ENCODE measurements around the gene NAB2.
A peak's percentile ranks its signal among the peaks of the same experiment; 100 is the strongest.
"Not testable (repeated sequence)": the region's sequence is repeated elsewhere in the genome, so short reads cannot be mapped to it uniquely, and the experiment has no call there.

NAB2 gene

GRCh38 chr12:57116580-57117281, 27.8 kb downstream of the NAB2 start:
- no peak for DNase-seq

- peak; percentile 72 for DNase-seq
These were observed 29.9 kb downstream of the NAB2 start for GRCh38 chr12:57118711-57119271.

- DNase-seq, result no peak
These were observed 30.6 kb downstream of the NAB2 start for GRCh38 chr12:57119294-57120085.

GRCh38 chr12:57120718-57121117, 31.8 kb downstream of the NAB2 start:
- not testable (repeated sequence) for DNase-seq

GRCh38 chr12:57123813-57124212, 34.9 kb downstream of the NAB2 start:
- DNase-seq, result no peak

- peak; percentile 77 for DNase-seq
These were observed 35.5 kb downstream of the NAB2 start for GRCh38 chr12:57124261-57124877.

GRCh38 chr12:57126061-57126460, 37.1 kb downstream of the NAB2 start:
- no peak for DNase-seq

- DNase-seq, result no peak
These were observed 37.6 kb downstream of the NAB2 start for GRCh38 chr12:57126561-57126960.

GRCh38 chr12:57127101-57127725, 38.3 kb downstream of the NAB2 start:
- peak; percentile 54 for DNase-seq

- DNase-seq, result peak; percentile 86
These were observed 39.0 kb downstream of the NAB2 start, which contains the start of gene LRP1 for GRCh38 chr12:57127726-57128518. LRP1 (plus strand) TSS chr12:57128483; CDS start chr12:57128965, 482 bp downstream.

GRCh38 chr12:57128519-57129247, 39.8 kb downstream of the NAB2 start:
- no peak for DNase-seq

GRCh38 chr12:57129321-57129842, 40.5 kb downstream of the NAB2 start:
- peak; percentile 24 for DNase-seq

- DNase-seq, result peak; percentile 57
These were observed 41.0 kb downstream of the NAB2 start for GRCh38 chr12:57129889-57130288.

- no peak for DNase-seq
These were observed 42.0 kb downstream of the NAB2 start for GRCh38 chr12:57130941-57131340.

GRCh38 chr12:57131896-57132744, 43.2 kb downstream of the NAB2 start:
- peak; percentile 37 for DNase-seq

GRCh38 chr12:57133013-57133569, 44.2 kb downstream of the NAB2 start:
- DNase-seq, result peak; percentile 76

GRCh38 chr12:57133916-57134315, 45.0 kb downstream of the NAB2 start:
- no peak for DNase-seq

- DNase-seq, result no peak
These were observed 46.0 kb downstream of the NAB2 start for GRCh38 chr12:57134949-57135348.

- peak; percentile 41 for DNase-seq
These were observed 46.8 kb downstream of the NAB2 start for GRCh38 chr12:57135527-57136326.

All from EL (cell line).